CD14-positive monocyte (primary cell): ENCODE measurements around the gene NPAS3. TPM values are rescaled to one million over a fixed set of nuclear protein-coding genes. Genes with fewer than 3 reads are reported as not detected.

ENCODE experiments used
- DNase-seq, 3 donors: peaks; one replicate each; pipeline ENCODE4 v3.0.0-alpha.2; 2011 to 2022
- H2AFZ ChIP-seq: 2 replicates; pipeline ENCODE4 v1.6.0; 2012; ENCODE audit warnings: mild to moderate bottlenecking, low read depth, low read length, inconsistent platforms; ENCODE audit not compliant: insufficient read depth, poor library complexity, severe bottlenecking
- H3K27ac ChIP-seq, 2 donors: 1 replicate in 1 of 2; 2 replicates in 1 of 2; pipeline ENCODE4 v1.5.1; 2012 to 2013; ENCODE audit warnings: low read length in 2 of 2, control low read depth in 1 of 2, inconsistent platforms in 1 of 2, low read depth in 1 of 2, mild to moderate bottlenecking in 1 of 2
- H3K27me3 ChIP-seq, 2 donors: one replicate each; pipeline versions ENCODE4 v1.6.0 to v1.6.1; 2011 to 2013; ENCODE audit warnings: low read length in 2 of 2; ENCODE audit not compliant: control insufficient read depth in 2 of 2, insufficient read depth in 2 of 2
- H3K36me3 ChIP-seq, 2 donors: replicated peaks in 1 of 2; 1 replicate in 1 of 2; 2 replicates in 1 of 2; pipeline versions ENCODE4 v1.5.1 to v1.6.1; 2012 to 2013; ENCODE audit warnings: low read length in 2 of 2, control low read depth in 1 of 2, inconsistent platforms in 1 of 2, mild to moderate bottlenecking in 1 of 2; ENCODE audit not compliant: insufficient read depth in 2 of 2, control insufficient read depth in 1 of 2
- H3K4me1 ChIP-seq, 2 donors: 1 replicate in 1 of 2; 2 replicates in 1 of 2; pipeline versions ENCODE4 v1.5.1 to v1.6.1; 2012 to 2013; ENCODE audit warnings: low read length in 2 of 2, control low read depth in 1 of 2, inconsistent platforms in 1 of 2, mild to moderate bottlenecking in 1 of 2, moderate library complexity in 1 of 2; ENCODE audit not compliant: insufficient read depth in 2 of 2, control insufficient read depth in 1 of 2
- H3K4me2 ChIP-seq: replicated peaks from 2 replicates; pipeline ENCODE3; 2012; ENCODE audit warnings: low read length, moderate library complexity, mild to moderate bottlenecking; ENCODE audit not compliant: poor library complexity, severe bottlenecking; ENCODE audit errors: extremely low read depth
- H3K4me3 ChIP-seq, 3 experiments: fragments of 200-600 bp in 1 of 3; sonication (generic) in 1 of 3; replicated peaks in 1 of 3; 1 replicate in 2 of 3; 2 replicates in 1 of 3; pipeline ENCODE4 v1.5.1; 2011 to 2013; ENCODE audit warnings: low read length in 3 of 3, mild to moderate bottlenecking in 3 of 3, control low read depth in 2 of 3, low read depth in 2 of 3, inconsistent platforms in 1 of 3, moderate library complexity in 1 of 3
- H3K79me2 ChIP-seq: 2 replicates; pipeline ENCODE4 v1.6.0; 2012; ENCODE audit warnings: mild to moderate bottlenecking, control low read depth, inconsistent platforms, low read length, moderate library complexity; ENCODE audit not compliant: insufficient read depth
- H3K9ac ChIP-seq: 2 replicates; pipeline ENCODE4 v1.6.0; 2017; ENCODE audit warnings: low read length, mild to moderate bottlenecking; ENCODE audit not compliant: insufficient read depth, poor library complexity, severe bottlenecking
- H3K9me3 ChIP-seq, 2 donors: replicated peaks in 1 of 2; 1 replicate in 1 of 2; 2 replicates in 1 of 2; pipeline versions ENCODE4 v1.5.1 to v1.6.1; 2012 to 2013; ENCODE audit warnings: low read length in 2 of 2, control low read depth in 1 of 2; ENCODE audit not compliant: control insufficient read depth in 1 of 2, insufficient read depth in 1 of 2
- H4K20me1 ChIP-seq: 2 replicates; pipeline ENCODE4 v1.6.0; 2012; ENCODE audit warnings: mild to moderate bottlenecking, low read length, control low read depth, moderate library complexity; ENCODE audit not compliant: insufficient read depth
- H3K27ac Mint-ChIP-seq, 7 donors: one replicate each; pipeline ENCODE4 v1.8.0; 2020; ENCODE audit warnings: mild to moderate bottlenecking in 7 of 7, mixed read lengths in 7 of 7, moderate library complexity in 6 of 7, inconsistent platforms in 2 of 7
- H3K27me3 Mint-ChIP-seq, 3 donors: one replicate each; pipeline ENCODE4 v1.8.0; 2021 to 2022; ENCODE audit warnings: low read depth in 3 of 3, mild to moderate bottlenecking in 3 of 3, mixed read lengths in 3 of 3, moderate library complexity in 3 of 3, inconsistent platforms in 1 of 3
- H3K36me3 Mint-ChIP-seq, 2 donors: one replicate each; pipeline ENCODE4 v1.8.0; 2020; ENCODE audit warnings: mixed read lengths in 2 of 2, inconsistent platforms in 1 of 2, mild to moderate bottlenecking in 1 of 2
- H3K4me1 Mint-ChIP-seq: one replicate; pipeline ENCODE4 v1.8.0; 2020; ENCODE audit warnings: mild to moderate bottlenecking, mixed read lengths
- H3K4me3 Mint-ChIP-seq, 2 donors: one replicate each; pipeline ENCODE4 v1.8.0; 2020; ENCODE audit warnings: mild to moderate bottlenecking in 2 of 2, mixed read lengths in 2 of 2, moderate library complexity in 1 of 2
- H3K9me3 Mint-ChIP-seq, 7 donors: one replicate each; pipeline ENCODE4 v1.8.0; 2020 to 2022; ENCODE audit warnings: mixed read lengths in 7 of 7, mild to moderate bottlenecking in 6 of 7, moderate library complexity in 6 of 7, inconsistent platforms in 2 of 7
- CTCF ChIP-seq: fragments of 200-600 bp; IDR thresholded peaks from one replicate; pipeline ENCODE4 v1.8.0; 2022; ENCODE audit warnings: antibody characterized with exemption, mild to moderate bottlenecking
- WGBS: methylation state at CpG from one replicate; pipeline ENCODE4 v1.1.5; 2013; ENCODE audit warnings: missing lambda C conversion rate; ENCODE audit not compliant: insufficient coverage; 5-methylcytosine and 5-hydroxymethylcytosine counted together
- intact Hi-C, 2 donors: fragments of 100-400 bp; cut with micrococcal nuclease; formaldehyde crosslinking; loops; one replicate each; pipeline versions ENCODE4 v1.15.0 to v1.15.1; 2023
- polyA plus RNA-seq, 3 donors: library from polyadenylated mRNA; depleted of rRNA in 1 of 3; unstranded in 2 of 3; stranded (reverse) in 1 of 3; fragments of 300-500 nt in 2 of 3; fragments of >200 nt in 1 of 3; fragmentation: Illumina TruSeq in 2 of 3; gene quantifications; 1 replicate in 2 of 3; 2 replicates in 1 of 3; pipeline ENCODE4 v1.2.3, GENCODE V29; 2012 to 2021

The NPAS3 gene
- polyA plus RNA-seq, 3 donors: not detected

GRCh38 chr14:33402604-33403003 is 463.9 kb downstream of the NPAS3 start:
- Histone ChIP-seq H3K27ac (no peak overlapping the region), H3K27me3 (no peaks in the 10 kb centered on the region), H3K4me1 (no peaks in the 10 kb centered on the region), H3K79me2 (no peaks in the 10 kb centered on the region), H2AFZ (no peak overlapping the region), H4K20me1 (no peaks in the 10 kb centered on the region), H3K36me3 (no peaks in the 10 kb centered on the region), H3K9me3 (no peaks in the 10 kb centered on the region), H3K4me2 (no peak overlapping the region), H3K4me3 (no peak overlapping the region), H3K9ac (no peak overlapping the region)
- H3K27ac Mint-ChIP-seq: no peak overlapping the region
- H3K27me3 Mint-ChIP-seq: peaks cover 0 to 1% (median 0%) of the 10 kb centered on the region in 3 donors
- intact Hi-C loops: no loop called here
- H3K9me3 Mint-ChIP-seq: peaks cover 0 to 1% (median 0%) of the 10 kb centered on the region in 7 donors
- no peaks in the 10 kb centered on the region for H3K36me3 Mint-ChIP-seq
- no peak for TF ChIP-seq CTCF
- DNase-seq: no peak
- H3K4me3 Mint-ChIP-seq: no peak overlapping the region
- no peaks in the 10 kb centered on the region for H3K4me1 Mint-ChIP-seq

- H3K79me2 ChIP-seq: no peaks in the 10 kb centered on the region
- no peaks in the 10 kb centered on the region for H3K4me1 Mint-ChIP-seq
- H3K9ac ChIP-seq: no peak overlapping the region
- no CpG with 5 or more reads among the region's 1 CpG for WGBS
- H3K36me3 Mint-ChIP-seq: no peaks in the 10 kb centered on the region
- no peak overlapping the region for H3K4me2 ChIP-seq
- H3K4me3 Mint-ChIP-seq: no peak overlapping the region
- no peaks in the 10 kb centered on the region for H3K4me1 ChIP-seq
- intact Hi-C loops: no loop called here
- no peak overlapping the region for H3K4me3 ChIP-seq
- peaks cover 0 to 1% (median 0%) of the 10 kb centered on the region in 7 donors for H3K9me3 Mint-ChIP-seq
- no peaks in the 10 kb centered on the region for H3K36me3 ChIP-seq
- H3K27me3 Mint-ChIP-seq: peaks cover 0 to 1% (median 0%) of the 10 kb centered on the region in 3 donors
- no peak overlapping the region for H3K27ac ChIP-seq
- no peak for TF ChIP-seq CTCF
- no peaks in the 10 kb centered on the region for H4K20me1 ChIP-seq
- no peak overlapping the region for H3K27ac Mint-ChIP-seq
- H3K27me3 ChIP-seq: no peaks in the 10 kb centered on the region
- no peak overlapping the region for H2AFZ ChIP-seq
- no peaks in the 10 kb centered on the region for H3K9me3 ChIP-seq
- DNase-seq: no peak
Observed at GRCh38 chr14:33404054-33404453, 465.4 kb downstream of the NPAS3 start.
